Esophagus muscularis mucosa (tissue), 3 donors: ENCODE results near the gene NR2F1-AS1.

Experiments used
- POLR2A ChIP-seq: fragments of 450-650 bp; IDR thresholded peaks from one replicate; pipeline ENCODE4 v1.6.1; 2017; ENCODE audit warnings: antibody characterized with exemption, moderate library complexity, mild to moderate bottlenecking, low read depth
- TF ChIP-seq, protein P1 (sequence below), 3 experiments: fragments of 200-600 bp in 2 of 3; fragments of 450-650 bp in 1 of 3; sonication (generic) in 2 of 3; IDR thresholded peaks; one replicate each; pipeline ENCODE4 v1.5.1; 2017 to 2019; ENCODE audit warnings: antibody characterized with exemption in 3 of 3, mild to moderate bottlenecking in 2 of 3, moderate library complexity in 1 of 3

DNA sequence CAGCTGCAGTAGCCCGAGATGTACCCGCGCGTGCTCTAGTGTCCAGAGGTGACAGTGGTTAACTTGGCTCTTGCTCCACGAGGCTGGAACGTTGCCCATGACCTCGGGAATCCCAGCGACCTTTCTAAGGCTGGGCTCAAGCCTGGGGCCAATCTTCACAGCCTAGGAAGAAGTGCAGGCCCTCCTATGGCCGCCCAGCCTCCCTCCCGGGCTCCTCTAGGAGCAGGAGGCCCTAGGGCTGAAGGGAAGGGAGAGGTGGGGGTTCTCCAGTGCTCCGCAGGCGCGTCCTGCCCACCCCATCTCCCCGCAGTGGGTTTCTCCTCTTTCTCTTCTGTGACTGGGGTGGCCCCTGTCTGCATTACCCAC, 15.3 kb upstream of the NR2F1-AS1 start:
- TF ChIP-seq, protein P1, sequence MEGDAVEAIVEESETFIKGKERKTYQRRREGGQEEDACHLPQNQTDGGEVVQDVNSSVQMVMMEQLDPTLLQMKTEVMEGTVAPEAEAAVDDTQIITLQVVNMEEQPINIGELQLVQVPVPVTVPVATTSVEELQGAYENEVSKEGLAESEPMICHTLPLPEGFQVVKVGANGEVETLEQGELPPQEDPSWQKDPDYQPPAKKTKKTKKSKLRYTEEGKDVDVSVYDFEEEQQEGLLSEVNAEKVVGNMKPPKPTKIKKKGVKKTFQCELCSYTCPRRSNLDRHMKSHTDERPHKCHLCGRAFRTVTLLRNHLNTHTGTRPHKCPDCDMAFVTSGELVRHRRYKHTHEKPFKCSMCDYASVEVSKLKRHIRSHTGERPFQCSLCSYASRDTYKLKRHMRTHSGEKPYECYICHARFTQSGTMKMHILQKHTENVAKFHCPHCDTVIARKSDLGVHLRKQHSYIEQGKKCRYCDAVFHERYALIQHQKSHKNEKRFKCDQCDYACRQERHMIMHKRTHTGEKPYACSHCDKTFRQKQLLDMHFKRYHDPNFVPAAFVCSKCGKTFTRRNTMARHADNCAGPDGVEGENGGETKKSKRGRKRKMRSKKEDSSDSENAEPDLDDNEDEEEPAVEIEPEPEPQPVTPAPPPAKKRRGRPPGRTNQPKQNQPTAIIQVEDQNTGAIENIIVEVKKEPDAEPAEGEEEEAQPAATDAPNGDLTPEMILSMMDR (IDR thresholded peaks at IDR 0.05), result no peak
- TF ChIP-seq POLR2A, result no peak
